HL-60 (cell line): ENCODE data around the gene ADAM12.
"Not testable (repeated sequence)": the region's sequence is repeated elsewhere in the genome, so short reads cannot be mapped to it uniquely, and the experiment has no call there.

ENCODE experiments used
- DNase-seq, 2 experiments: peaks; one replicate each; pipeline ENCODE4 v3.0.0-alpha.2; 2010 to 2020; ENCODE audit warnings: low read depth in 1 of 2, low spot score in 1 of 2
- H3K27ac ChIP-seq: fragments of 250-450 bp; sonication (Bioruptor Pico); replicated peaks from 2 replicates; pipeline ENCODE4 v1.5.1; 2020; ENCODE audit warnings: mild to moderate bottlenecking, moderate library complexity
- H3K27me3 ChIP-seq: fragments of 250-450 bp; sonication (Bioruptor Pico); 2 replicates; pipeline ENCODE4 v1.5.1; 2021; ENCODE audit warnings: mild to moderate bottlenecking, moderate library complexity; ENCODE audit not compliant: insufficient read depth, poor library complexity, severe bottlenecking
- H3K4me3 ChIP-seq: replicated peaks from 2 replicates; pipeline ENCODE4 v1.5.1; 2011; ENCODE audit warnings: mild to moderate bottlenecking, control low read depth, low read length; ENCODE audit not compliant: insufficient read depth
- GABPA ChIP-seq: IDR thresholded peaks from 2 replicates; pipeline ENCODE4 v1.6.1; 2012; ENCODE audit warnings: low read depth
- POLR2AphosphoS5 ChIP-seq: IDR thresholded peaks from 2 replicates; pipeline ENCODE4 v1.6.1; 2012; ENCODE audit warnings: low read depth
- SPI1 ChIP-seq: IDR thresholded peaks from 2 replicates; pipeline ENCODE4 v1.6.1; 2012; ENCODE audit warnings: low read depth, mild to moderate bottlenecking, borderline replicate concordance
- TF ChIP-seq, protein P1 (sequence below): IDR thresholded peaks from one replicate; pipeline ENCODE4 v1.5.1; 2011; ENCODE audit warnings: low read length, control low read depth, inconsistent platforms; ENCODE audit not compliant: insufficient read depth
- TF ChIP-seq, protein P2 (sequence below): IDR thresholded peaks from 2 replicates; pipeline ENCODE4 v1.6.1; 2012; ENCODE audit warnings: low read depth; ENCODE audit not compliant: insufficient replicate concordance

ADAM12 gene

DNA sequence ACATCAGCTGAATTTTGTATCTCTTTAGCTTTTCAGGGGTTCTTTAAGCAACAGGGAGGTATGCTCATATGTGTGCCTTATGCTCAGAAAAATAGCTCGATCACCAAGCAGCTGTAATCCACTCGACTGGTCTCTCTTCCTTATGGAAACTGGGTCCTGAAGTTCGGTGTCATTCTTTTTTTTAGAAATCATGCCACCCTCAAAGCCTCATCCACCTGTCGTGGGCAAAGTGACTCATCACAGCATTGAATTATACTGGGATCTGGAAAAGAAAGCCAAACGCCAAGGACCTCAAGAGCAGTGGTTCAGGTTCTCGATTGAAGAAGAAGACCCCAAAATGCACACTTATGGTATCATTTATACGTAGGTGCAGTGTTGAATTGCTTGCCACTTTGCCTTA, 408.3 kb downstream of the ADAM12 start:
- no peak overlapping the region for H3K27ac ChIP-seq
- TF ChIP-seq, protein P1, sequence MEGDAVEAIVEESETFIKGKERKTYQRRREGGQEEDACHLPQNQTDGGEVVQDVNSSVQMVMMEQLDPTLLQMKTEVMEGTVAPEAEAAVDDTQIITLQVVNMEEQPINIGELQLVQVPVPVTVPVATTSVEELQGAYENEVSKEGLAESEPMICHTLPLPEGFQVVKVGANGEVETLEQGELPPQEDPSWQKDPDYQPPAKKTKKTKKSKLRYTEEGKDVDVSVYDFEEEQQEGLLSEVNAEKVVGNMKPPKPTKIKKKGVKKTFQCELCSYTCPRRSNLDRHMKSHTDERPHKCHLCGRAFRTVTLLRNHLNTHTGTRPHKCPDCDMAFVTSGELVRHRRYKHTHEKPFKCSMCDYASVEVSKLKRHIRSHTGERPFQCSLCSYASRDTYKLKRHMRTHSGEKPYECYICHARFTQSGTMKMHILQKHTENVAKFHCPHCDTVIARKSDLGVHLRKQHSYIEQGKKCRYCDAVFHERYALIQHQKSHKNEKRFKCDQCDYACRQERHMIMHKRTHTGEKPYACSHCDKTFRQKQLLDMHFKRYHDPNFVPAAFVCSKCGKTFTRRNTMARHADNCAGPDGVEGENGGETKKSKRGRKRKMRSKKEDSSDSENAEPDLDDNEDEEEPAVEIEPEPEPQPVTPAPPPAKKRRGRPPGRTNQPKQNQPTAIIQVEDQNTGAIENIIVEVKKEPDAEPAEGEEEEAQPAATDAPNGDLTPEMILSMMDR: no peak
- TF ChIP-seq POLR2AphosphoS5 (no peak), GABPA (no peak), SPI1 (no peak)
- TF ChIP-seq, protein P2, sequence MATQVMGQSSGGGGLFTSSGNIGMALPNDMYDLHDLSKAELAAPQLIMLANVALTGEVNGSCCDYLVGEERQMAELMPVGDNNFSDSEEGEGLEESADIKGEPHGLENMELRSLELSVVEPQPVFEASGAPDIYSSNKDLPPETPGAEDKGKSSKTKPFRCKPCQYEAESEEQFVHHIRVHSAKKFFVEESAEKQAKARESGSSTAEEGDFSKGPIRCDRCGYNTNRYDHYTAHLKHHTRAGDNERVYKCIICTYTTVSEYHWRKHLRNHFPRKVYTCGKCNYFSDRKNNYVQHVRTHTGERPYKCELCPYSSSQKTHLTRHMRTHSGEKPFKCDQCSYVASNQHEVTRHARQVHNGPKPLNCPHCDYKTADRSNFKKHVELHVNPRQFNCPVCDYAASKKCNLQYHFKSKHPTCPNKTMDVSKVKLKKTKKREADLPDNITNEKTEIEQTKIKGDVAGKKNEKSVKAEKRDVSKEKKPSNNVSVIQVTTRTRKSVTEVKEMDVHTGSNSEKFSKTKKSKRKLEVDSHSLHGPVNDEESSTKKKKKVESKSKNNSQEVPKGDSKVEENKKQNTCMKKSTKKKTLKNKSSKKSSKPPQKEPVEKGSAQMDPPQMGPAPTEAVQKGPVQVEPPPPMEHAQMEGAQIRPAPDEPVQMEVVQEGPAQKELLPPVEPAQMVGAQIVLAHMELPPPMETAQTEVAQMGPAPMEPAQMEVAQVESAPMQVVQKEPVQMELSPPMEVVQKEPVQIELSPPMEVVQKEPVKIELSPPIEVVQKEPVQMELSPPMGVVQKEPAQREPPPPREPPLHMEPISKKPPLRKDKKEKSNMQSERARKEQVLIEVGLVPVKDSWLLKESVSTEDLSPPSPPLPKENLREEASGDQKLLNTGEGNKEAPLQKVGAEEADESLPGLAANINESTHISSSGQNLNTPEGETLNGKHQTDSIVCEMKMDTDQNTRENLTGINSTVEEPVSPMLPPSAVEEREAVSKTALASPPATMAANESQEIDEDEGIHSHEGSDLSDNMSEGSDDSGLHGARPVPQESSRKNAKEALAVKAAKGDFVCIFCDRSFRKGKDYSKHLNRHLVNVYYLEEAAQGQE: no peak
- DNase-seq: no peak
- no peaks in the 10 kb centered on the region for H3K27me3 ChIP-seq
- H3K4me3 ChIP-seq: no peak overlapping the region

DNA sequence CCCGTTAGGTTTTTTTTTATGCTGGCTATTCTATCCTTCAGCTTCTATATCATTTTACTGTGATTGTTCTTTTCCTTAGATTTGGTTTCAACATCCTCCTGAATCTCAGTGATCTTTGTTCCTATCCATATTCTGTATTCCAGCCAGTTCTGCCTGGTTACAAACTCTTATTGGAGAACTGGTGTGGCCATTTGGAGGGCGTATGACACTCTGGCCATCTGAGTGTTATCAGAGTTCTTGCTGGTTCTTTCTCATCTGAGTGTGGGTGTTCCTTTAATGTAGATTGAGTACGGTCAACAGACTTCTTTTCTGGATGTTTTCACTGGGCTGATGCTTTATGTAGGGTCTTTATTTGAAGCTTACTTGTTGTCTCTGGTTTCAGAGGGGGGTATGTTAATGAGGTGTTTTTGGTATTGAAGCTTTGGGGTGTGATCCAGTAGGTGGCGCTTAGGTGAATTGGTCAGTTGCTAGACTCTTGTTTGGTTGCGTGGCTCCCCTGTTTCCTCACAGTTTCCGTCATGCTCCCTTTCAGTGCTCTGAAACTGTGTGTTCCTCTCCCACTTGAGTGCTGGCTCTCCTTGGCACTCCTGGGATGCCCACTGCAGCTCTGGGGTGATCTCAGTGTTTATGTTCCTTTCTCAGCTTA, 411.2 kb downstream of the ADAM12 start:
- no peak overlapping the region for H3K27ac ChIP-seq
- DNase-seq: peak; percentile 6 to 50
- H3K27me3 ChIP-seq: no peaks in the 10 kb centered on the region
- TF ChIP-seq, protein P1: peak; percentile 25
- TF ChIP-seq SPI1 (no peak), GABPA (no peak)
- no peak overlapping the region for H3K4me3 ChIP-seq

DNA sequence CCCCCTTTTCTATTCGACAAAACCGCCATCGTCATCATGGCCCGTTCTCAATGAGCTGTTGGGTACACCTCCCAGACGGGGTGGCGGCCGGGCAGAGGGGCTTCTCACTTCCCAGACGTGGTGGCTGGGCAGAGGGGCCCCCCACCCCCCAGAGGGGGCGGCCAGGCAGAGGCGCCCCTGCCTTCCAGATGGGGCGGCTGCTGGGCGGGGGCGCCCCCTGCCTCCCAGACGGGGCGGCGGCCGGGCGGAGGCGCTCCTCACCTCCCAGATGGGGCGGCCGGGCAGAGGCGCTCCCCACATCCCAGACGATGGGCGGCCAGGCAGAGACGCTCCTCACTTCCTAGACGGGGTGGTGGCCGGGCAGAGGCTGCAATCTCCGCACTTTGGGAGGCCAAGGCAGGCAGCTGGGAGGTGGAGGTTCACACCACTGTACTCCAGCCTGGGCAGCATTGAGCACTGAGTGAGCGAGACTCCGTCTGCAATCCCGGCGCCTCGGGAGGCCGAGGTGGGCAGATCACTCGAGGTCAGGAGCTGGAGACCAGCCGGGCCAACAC, 418.1 kb downstream of the ADAM12 start:
- not testable (repeated sequence) for H3K4me3 ChIP-seq, DNase-seq, H3K27me3 ChIP-seq, H3K27ac ChIP-seq

DNA sequence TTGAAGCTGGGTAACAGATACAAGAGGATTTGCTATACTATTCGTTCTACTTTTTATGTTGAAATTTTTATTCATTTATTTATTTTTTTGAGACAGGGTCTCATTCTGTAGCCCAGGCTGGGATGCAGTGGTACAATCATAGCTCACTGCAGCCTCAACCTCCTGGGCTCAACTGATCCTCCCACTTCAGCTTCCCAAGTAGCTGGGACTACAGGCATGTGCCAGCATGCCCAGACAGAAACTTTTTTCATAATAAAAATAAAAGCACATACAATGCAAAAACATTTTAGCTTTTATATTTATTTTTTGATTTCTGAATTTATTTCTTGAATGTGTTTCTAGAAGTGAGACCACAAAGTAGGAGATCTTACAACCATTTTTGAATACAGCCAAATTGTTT, 420.7 kb downstream of the ADAM12 start:
- no peak overlapping the region for H3K4me3 ChIP-seq
- H3K27ac ChIP-seq: no peak overlapping the region
- no peak for TF ChIP-seq GABPA
- TF ChIP-seq, protein P1: no peak
- TF ChIP-seq SPI1: no peak
- TF ChIP-seq POLR2AphosphoS5: no peak
- TF ChIP-seq, protein P2: no peak
- no peak for DNase-seq
- H3K27me3 ChIP-seq: no peaks in the 10 kb centered on the region
